HCT116 (cell line): ENCODE measurements around the gene CD109. TPM values are rescaled to one million over a fixed set of nuclear protein-coding genes. Genes with fewer than 3 reads are reported as not detected.

ENCODE experiments used
- ATAC-seq: fragments of 200-7000 bp; cut with Tn5 transposase; 2 replicates; pipeline ENCODE4 v1.9.1; 2020; ENCODE audit warnings: mild to moderate bottlenecking, moderate library complexity
- BruUV-seq: library from RNA; stranded (reverse); fragments of 400-500 nt; replicated peaks from 2 replicates; lab custom pipeline; 2021; lab: Mats Ljungman, UMichigan
- CTCF ChIA-PET: fragments of 300-600 bp; sonication (Branson Sonifier 250); formaldehyde crosslinking; loops from one replicate; lab custom pipeline; 2021; ENCODE audit warnings: antibody characterized with exemption; lab: Charles Lee
- POLR2A ChIA-PET: fragments of 300-600, 350-600 bp; sonication (Branson Sonifier 250); formaldehyde crosslinking; loops from one replicate; lab custom pipeline; 2021; ENCODE audit warnings: antibody characterized with exemption; lab: Charles Lee
- RAD21 ChIA-PET, 2 experiments: fragments of 300-600 bp; sonication (Branson Sonifier 250); formaldehyde crosslinking; loops; one replicate each; lab custom pipeline; 2023; ENCODE audit warnings: low total read pairs in 2 of 2; ENCODE audit not compliant: uncharacterized antibody in 2 of 2, unreplicated experiment in 2 of 2, low non-redundant PET in 1 of 2; lab: Charles Lee
- DNase-seq: peaks from one replicate; pipeline ENCODE4 v3.0.0-alpha.2; 2010; ENCODE audit warnings: low read depth, low spot score
- H2AFZ ChIP-seq: fragments of 200-600 bp; shearing (Covaris generic), sonication (generic); 2 replicates; pipeline ENCODE4 v1.6.1; 2017; ENCODE audit warnings: low read depth, mixed run types, mixed read lengths, antibody characterized with exemption, low read length; ENCODE audit not compliant: poor library complexity, severe bottlenecking
- H3K27ac ChIP-seq: 2 replicates; pipeline ENCODE4 v1.5.1; 2012; ENCODE audit warnings: low read depth, low read length
- H3K27me3 ChIP-seq: fragments of 200-600 bp; sonication (generic); 2 replicates; pipeline ENCODE4 v1.6.1; 2016; ENCODE audit warnings: mixed run types, low read length, mixed read lengths; ENCODE audit not compliant: insufficient read depth
- H3K36me3 ChIP-seq, 2 experiments: fragments of 200-500 bp in 1 of 2; fragments of 200-600 bp in 1 of 2; sonication (Bioruptor generic) in 1 of 2; sonication (generic) in 1 of 2; 2 replicates each; pipeline versions ENCODE4 v1.5.1 to v1.6.1; 2014 to 2016; ENCODE audit warnings: low read length in 2 of 2, inconsistent platforms in 1 of 2, mixed read lengths in 1 of 2, mixed run types in 1 of 2; ENCODE audit not compliant: insufficient read depth in 2 of 2, control insufficient read depth in 1 of 2
- H3K4me1 ChIP-seq, 2 experiments: fragments of 200-600 bp in 1 of 2; sonication (generic) in 1 of 2; 2 replicates each; pipeline versions ENCODE4 v1.5.1 to v1.6.1; 2012 to 2017; ENCODE audit warnings: low read length in 2 of 2, inconsistent platforms in 1 of 2, mild to moderate bottlenecking in 1 of 2, mixed read lengths in 1 of 2, mixed run types in 1 of 2, moderate library complexity in 1 of 2; ENCODE audit not compliant: insufficient read depth in 2 of 2, control insufficient read depth in 1 of 2
- H3K4me2 ChIP-seq: fragments of 200-600 bp; sonication (generic); 2 replicates; pipeline ENCODE4 v1.6.1; 2017; ENCODE audit warnings: mixed run types, low read length, mixed read lengths
- H3K4me3 ChIP-seq, 2 experiments: fragments of 200-600 bp in 1 of 2; sonication (generic) in 1 of 2; replicated peaks in 1 of 2; 2 replicates each; pipeline ENCODE4 v1.5.1; 2011 to 2016; ENCODE audit warnings: low read length in 2 of 2, control low read depth in 1 of 2, low read depth in 1 of 2, mild to moderate bottlenecking in 1 of 2, mixed read lengths in 1 of 2, mixed run types in 1 of 2
- H3K79me2 ChIP-seq: fragments of 200-600 bp; sonication (generic); 2 replicates; pipeline ENCODE4 v1.6.1; 2017; ENCODE audit warnings: mild to moderate bottlenecking, mixed run types, low read length, moderate library complexity, mixed read lengths; ENCODE audit not compliant: insufficient read depth
- H3K9ac ChIP-seq: fragments of 200-600 bp; sonication (generic); 2 replicates; pipeline ENCODE4 v1.6.1; 2016; ENCODE audit warnings: low read length, mixed read lengths
- H3K9me2 ChIP-seq: fragments of 200-600 bp; sonication (generic), shearing (Covaris generic); 2 replicates; pipeline ENCODE4 v1.6.1; 2017; ENCODE audit warnings: mixed run types, mild to moderate bottlenecking, moderate library complexity; ENCODE audit not compliant: insufficient read depth
- H3K9me3 ChIP-seq, 2 experiments: fragments of 200-500 bp in 1 of 2; fragments of 200-600 bp in 1 of 2; sonication (Bioruptor generic) in 1 of 2; sonication (generic) in 1 of 2; 2 replicates each; pipeline ENCODE4 v1.6.1; 2014 to 2017; ENCODE audit warnings: low read length in 2 of 2, mixed read lengths in 2 of 2, inconsistent platforms in 1 of 2, low read depth in 1 of 2, mild to moderate bottlenecking in 1 of 2, mixed run types in 1 of 2, moderate library complexity in 1 of 2; ENCODE audit not compliant: control insufficient read depth in 1 of 2, insufficient read depth in 1 of 2
- H4K20me1 ChIP-seq: fragments of 200-600 bp; sonication (generic), shearing (Covaris generic); 2 replicates; pipeline ENCODE4 v1.6.1; 2017; ENCODE audit warnings: mixed run types, mild to moderate bottlenecking, moderate library complexity; ENCODE audit not compliant: insufficient read depth
- CEBPB ChIP-seq: IDR thresholded peaks from 2 replicates; pipeline ENCODE4 v1.6.1; 2012; ENCODE audit warnings: low read depth
- EZH2phosphoT487 ChIP-seq: fragments of 200-600 bp; IDR thresholded peaks from 2 replicates; pipeline ENCODE4 v1.6.1; 2018; ENCODE audit warnings: antibody characterized with exemption, borderline replicate concordance
- JUND ChIP-seq: IDR thresholded peaks from 2 replicates; pipeline ENCODE4 v1.6.1; 2012
- MAX ChIP-seq: IDR thresholded peaks from 2 replicates; pipeline ENCODE4 v1.6.1; 2012
- POLR2AphosphoS5 ChIP-seq: IDR thresholded peaks from 2 replicates; pipeline ENCODE4 v1.6.1; 2011; ENCODE audit warnings: mild to moderate bottlenecking, low read depth, low read length, moderate library complexity
- RAD21 ChIP-seq: IDR thresholded peaks from 2 replicates; pipeline ENCODE4 v1.6.1; 2012; ENCODE audit warnings: low read depth, mild to moderate bottlenecking
- REST ChIP-seq: IDR thresholded peaks from 2 replicates; pipeline ENCODE4 v1.6.1; 2012; ENCODE audit warnings: low read depth
- TCF7L2 ChIP-seq: IDR thresholded peaks from 2 replicates; pipeline ENCODE4 v1.7.0; 2011; ENCODE audit warnings: borderline replicate concordance, inconsistent platforms; ENCODE audit not compliant: insufficient read depth, insufficient read length; ENCODE audit errors: extremely low read depth
- ZBTB33 ChIP-seq: IDR thresholded peaks from 2 replicates; pipeline ENCODE4 v1.6.1; 2011; ENCODE audit warnings: mild to moderate bottlenecking, low read length, moderate library complexity; ENCODE audit not compliant: insufficient replicate concordance; ENCODE audit errors: extremely low read depth
- ZFX ChIP-seq: fragments of 450-650 bp; IDR thresholded peaks from 2 replicates; pipeline ENCODE4 v1.6.1; 2017
- ZNF274 ChIP-seq: fragments of 200-500 bp; sonication (Bioruptor generic); IDR thresholded peaks from 2 replicates; pipeline ENCODE4 v1.6.1; 2014; ENCODE audit warnings: mild to moderate bottlenecking, low read depth, low read length, inconsistent platforms
- intact Hi-C: fragments of 100-400 bp; cut with micrococcal nuclease; formaldehyde crosslinking; loops from 2 replicates; pipeline ENCODE4 v1.10.0; 2022
- total RNA-seq: library from RNA; stranded (reverse); gene quantifications from one replicate; pipeline ENCODE4 v1.2.1, GENCODE V29; 2021; ENCODE audit not compliant: unreplicated experiment

The CD109 gene
- total RNA-seq, 1 experiment from 2014 or later, result 42.1 TPM

GRCh38 chr6:73653571-73654424, 42.2 kb upstream of the CD109 start, which contains the start of gene SLC17A5 (continued):
- TF ChIP-seq REST, result no peak
- peak; percentile 80 for TF ChIP-seq MAX
- TF ChIP-seq RAD21, result no peak
- no peak for TF ChIP-seq ZNF274
- TF ChIP-seq EZH2phosphoT487, result no peak

- H3K9ac ChIP-seq, result peak overlapping the region; percentile 82
- no peaks in the 10 kb centered on the region for H4K20me1 ChIP-seq
- intact Hi-C loops, result loop anchor here (2.0 to 10.0 kb wide), 3 partner anchors 57 to 371 kb away; no protein-coding TSS in a partner anchor
- peak overlapping the region; percentile 90 for H3K4me2 ChIP-seq
- TF ChIP-seq ZFX, result no peak
- no peak for TF ChIP-seq REST
- no peak for TF ChIP-seq CEBPB
- TF ChIP-seq RAD21, result no peak
- TF ChIP-seq TCF7L2, result no peak
- TF ChIP-seq POLR2AphosphoS5, result no peak
- no peak for TF ChIP-seq JUND
- no peak for TF ChIP-seq ZBTB33
- no TSS peak for BruUV-seq
- peaks cover 32% of the 10 kb centered on the region for H3K79me2 ChIP-seq
- peak overlapping the region; percentile 68 to 76 for H3K4me3 ChIP-seq
- no peak for ATAC-seq
- no peaks in the 10 kb centered on the region for H3K9me3 ChIP-seq
- no peak overlapping the region for H2AFZ ChIP-seq
- ChIA-PET POLR2A (interaction anchor here (3.1 kb wide), 1 partner anchor 142 kb away, joined by 23 read pairs; no protein-coding TSS in a partner anchor), CTCF (no interaction called here), RAD21 (no interaction called here)
- DNase-seq, result no peak
- H3K9me2 ChIP-seq, result no peaks in the 10 kb centered on the region
- peak overlapping the region; percentile 93; the same call in 1 of the 2 replicates for H3K27ac ChIP-seq
- no peaks in the 10 kb centered on the region for H3K27me3 ChIP-seq
- no peaks in the 10 kb centered on the region for H3K36me3 ChIP-seq
- H3K4me1 ChIP-seq, result peaks cover 39 to 62% of the 10 kb centered on the region in 2 experiments
Measured at GRCh38 chr6:73655341-73655917, 40.6 kb upstream of the CD109 start.
